Lower leg skin (tissue), 4 donors: Measurements from ENCODE around the gene KSR2. TPM values are rescaled to one million over a fixed set of nuclear protein-coding genes. Genes with fewer than 3 reads are reported as not detected.

ENCODE experiments used
- DNase-seq, 2 donors: peaks; one replicate each; pipeline ENCODE4 v3.0.0-alpha.2; 2019; ENCODE audit warnings: low spot score in 2 of 2
- H3K4me3 ChIP-seq: fragments of 200-600 bp; sonication (generic); 2 replicates; pipeline ENCODE4 v1.5.1; 2017; ENCODE audit warnings: mild to moderate bottlenecking, low read depth; ENCODE audit not compliant: poor library complexity, severe bottlenecking
- POLR2A ChIP-seq, 2 donors: fragments of 450-650 bp; IDR thresholded peaks; one replicate each; pipeline ENCODE4 v1.6.1; 2016 to 2017; ENCODE audit warnings: antibody characterized with exemption in 2 of 2, mild to moderate bottlenecking in 1 of 2, moderate library complexity in 1 of 2
- WGBS, 2 donors: methylation state at CpG; one replicate each; pipeline ENCODE4 v1.1.5; 2018; 5-methylcytosine and 5-hydroxymethylcytosine counted together
- intact Hi-C: fragments of 100-400 bp; cut with DNase I; formaldehyde crosslinking; loops from one replicate; pipeline ENCODE4 v1.15.0; 2023; ENCODE audit warnings: low total_unique reads
- total RNA-seq, 4 donors: library from RNA; depleted of rRNA; stranded (reverse); fragments of >200 nt; gene quantifications; one replicate each; pipeline ENCODE4 v1.1.0, GENCODE V29; 2016
- TF ChIP-seq, protein P1 (sequence below), 3 donors: fragments of 450-650 bp; IDR thresholded peaks; one replicate each; pipeline ENCODE4 v1.5.1; 2016; ENCODE audit warnings: antibody characterized with exemption in 3 of 3, mild to moderate bottlenecking in 3 of 3, moderate library complexity in 2 of 3

The KSR2 gene
- total RNA-seq, 4 donors from 2014 or later: 0.17 to 0.84 (median 0.35) TPM

DNA sequence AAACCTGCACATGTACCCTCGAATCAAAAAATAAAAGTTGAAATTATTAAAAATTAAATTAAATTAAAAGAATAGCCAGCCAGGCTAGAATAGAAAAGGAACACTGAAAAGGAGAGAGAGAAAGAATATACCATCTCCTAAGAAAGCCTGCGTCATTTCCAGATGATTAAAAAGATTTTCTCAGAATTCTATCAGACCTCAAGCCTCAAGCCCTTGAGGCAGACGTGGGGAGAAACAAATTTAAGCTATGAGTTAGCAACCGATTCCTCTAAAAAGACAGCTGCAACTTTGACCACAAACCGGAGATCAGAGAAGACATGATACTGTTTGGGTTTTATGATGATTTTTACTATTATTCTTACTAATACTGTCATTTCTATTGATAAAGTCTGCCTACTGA is 138.3 kb downstream of the KSR2 start:
- DNase-seq: no peak
- intact Hi-C loops: no loop called here
- no peak overlapping the region for H3K4me3 ChIP-seq
- 74 to 78% methylated on average over 5 of the region's 5 CpGs for WGBS, 2 donors
- TF ChIP-seq, protein P1, sequence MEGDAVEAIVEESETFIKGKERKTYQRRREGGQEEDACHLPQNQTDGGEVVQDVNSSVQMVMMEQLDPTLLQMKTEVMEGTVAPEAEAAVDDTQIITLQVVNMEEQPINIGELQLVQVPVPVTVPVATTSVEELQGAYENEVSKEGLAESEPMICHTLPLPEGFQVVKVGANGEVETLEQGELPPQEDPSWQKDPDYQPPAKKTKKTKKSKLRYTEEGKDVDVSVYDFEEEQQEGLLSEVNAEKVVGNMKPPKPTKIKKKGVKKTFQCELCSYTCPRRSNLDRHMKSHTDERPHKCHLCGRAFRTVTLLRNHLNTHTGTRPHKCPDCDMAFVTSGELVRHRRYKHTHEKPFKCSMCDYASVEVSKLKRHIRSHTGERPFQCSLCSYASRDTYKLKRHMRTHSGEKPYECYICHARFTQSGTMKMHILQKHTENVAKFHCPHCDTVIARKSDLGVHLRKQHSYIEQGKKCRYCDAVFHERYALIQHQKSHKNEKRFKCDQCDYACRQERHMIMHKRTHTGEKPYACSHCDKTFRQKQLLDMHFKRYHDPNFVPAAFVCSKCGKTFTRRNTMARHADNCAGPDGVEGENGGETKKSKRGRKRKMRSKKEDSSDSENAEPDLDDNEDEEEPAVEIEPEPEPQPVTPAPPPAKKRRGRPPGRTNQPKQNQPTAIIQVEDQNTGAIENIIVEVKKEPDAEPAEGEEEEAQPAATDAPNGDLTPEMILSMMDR (IDR thresholded peaks at IDR 0.05): no peak
- TF ChIP-seq POLR2A (IDR thresholded peaks at IDR 0.05): no peak

DNA sequence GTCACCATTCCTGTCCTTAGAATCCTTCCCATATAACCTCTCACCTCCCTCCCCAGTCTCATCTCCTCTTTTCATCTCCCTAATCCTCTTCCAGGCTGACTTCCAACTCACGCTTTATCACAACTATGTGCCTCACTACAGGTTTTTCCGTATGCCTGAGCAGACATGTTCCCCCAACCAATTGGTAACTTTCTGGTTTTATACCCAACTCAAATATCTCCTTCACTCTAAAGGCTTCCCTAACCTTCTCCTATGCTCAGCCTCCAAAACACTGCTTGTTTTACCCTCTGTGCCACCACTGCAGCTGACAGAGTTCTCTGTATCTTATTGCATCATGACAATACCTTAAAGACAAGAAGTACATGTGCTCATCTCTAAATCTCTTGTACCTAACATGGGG is 139.7 kb downstream of the KSR2 start:
- WGBS, 2 donors: 90 to 91% methylated on average over 2 of the region's 2 CpGs

DNA sequence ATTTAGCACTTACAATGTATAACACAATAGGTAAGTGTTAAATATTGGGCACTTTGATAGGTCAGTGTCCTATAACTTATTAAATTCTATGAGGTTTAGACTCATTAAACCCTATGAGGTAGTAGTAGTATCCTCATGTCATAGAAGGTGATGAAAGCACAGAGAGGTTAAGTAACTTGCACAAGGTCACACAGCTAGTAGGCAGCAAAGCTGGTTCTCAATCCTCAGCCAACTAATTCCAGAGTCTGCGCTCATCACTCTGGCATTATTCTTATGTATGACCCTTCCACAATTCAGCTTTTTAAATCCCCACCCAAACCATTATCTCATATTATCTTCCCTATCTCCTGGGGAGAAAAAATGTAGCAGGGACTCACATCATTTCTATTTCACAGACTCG is 141.1 kb downstream of the KSR2 start:
- no peak for TF ChIP-seq POLR2A (IDR thresholded peaks at IDR 0.05)
- TF ChIP-seq, protein P1 (IDR thresholded peaks at IDR 0.05): no peak
- WGBS, 2 donors: 83 to 89% methylated on average over 2 of the region's 2 CpGs
- intact Hi-C loops: no loop called here
- H3K4me3 ChIP-seq: no peak overlapping the region
- no peak for DNase-seq

More for the DNA sequence above, 139.7 kb downstream of the KSR2 start:
- no peak overlapping the region for H3K4me3 ChIP-seq
- TF ChIP-seq POLR2A (IDR thresholded peaks at IDR 0.05): no peak
- TF ChIP-seq, protein P1 (IDR thresholded peaks at IDR 0.05): no peak
- DNase-seq: peak in 1 of 2 donors; percentile 39
- intact Hi-C loops: no loop called here

- no peak for TF ChIP-seq POLR2A (IDR thresholded peaks at IDR 0.05)
- TF ChIP-seq, protein P1 (IDR thresholded peaks at IDR 0.05): no peak
- intact Hi-C loops: no loop called here
- WGBS, 2 donors: 83 to 94% methylated on average over 3 of the region's 3 CpGs
- peak in 1 of 2 donors; percentile 45 for DNase-seq
- no peak overlapping the region for H3K4me3 ChIP-seq
These were observed 143.0 kb downstream of the KSR2 start for GRCh38 chr12:117825827-117826226.

DNA sequence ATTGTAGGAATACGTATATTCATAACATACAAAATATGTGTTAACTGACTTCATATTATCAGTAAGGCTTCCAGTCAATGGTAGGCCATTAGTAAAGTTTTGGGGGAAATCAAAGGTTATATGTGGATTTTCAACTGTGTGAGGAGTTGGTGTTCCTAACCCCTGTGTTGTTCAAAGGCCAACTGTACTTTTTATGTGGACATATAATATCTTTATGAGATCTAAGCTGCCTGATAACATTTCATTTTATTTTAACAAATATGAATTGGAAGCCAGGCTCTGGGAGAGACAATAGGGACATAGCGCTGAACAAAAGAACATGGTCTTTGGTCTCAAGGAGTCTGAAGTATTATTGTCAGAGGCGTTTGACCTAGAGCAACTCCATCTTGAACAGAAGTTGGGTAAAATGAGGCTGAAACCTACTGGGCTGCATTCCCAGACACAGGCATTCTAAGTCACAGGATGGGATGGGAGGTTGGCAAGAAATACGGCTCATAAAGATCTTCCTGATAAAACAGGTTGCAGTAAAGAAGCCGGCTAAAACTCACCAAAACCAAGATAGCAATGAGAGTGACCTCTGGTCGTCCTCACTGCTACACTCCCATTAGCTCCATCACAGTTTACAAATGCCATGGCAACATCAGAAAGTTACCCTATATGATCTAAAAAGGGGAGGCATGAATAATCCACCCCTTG is 147.2 kb downstream of the KSR2 start:
- WGBS, 2 donors: 57 to 68% methylated on average over 6 of the region's 6 CpGs

More for the DNA sequence above, 147.2 kb downstream of the KSR2 start:
- intact Hi-C loops: no loop called here
- TF ChIP-seq, protein P1 (IDR thresholded peaks at IDR 0.05): no peak
- TF ChIP-seq POLR2A (IDR thresholded peaks at IDR 0.05): no peak
- no peak overlapping the region for H3K4me3 ChIP-seq
- no peak for DNase-seq
